Progenitor cell of endocrine pancreas (in vitro differentiated cells): ENCODE measurements around the gene EVA1C. TPM values are rescaled to one million over a fixed set of nuclear protein-coding genes. Genes with fewer than 3 reads are reported as not detected.
"Not testable (repeated sequence)": the region's sequence is repeated elsewhere in the genome, so short reads cannot be mapped to it uniquely, and the experiment has no call there.

Experiments
- DNase-seq: peaks from one replicate; pipeline ENCODE4 v3.0.0; 2021; ENCODE audit warnings: low spot score; ENCODE audit not compliant: unreplicated experiment
- H3K27ac Mint-ChIP-seq: 2 replicates; pipeline ENCODE4 v1.8.0; 2021; ENCODE audit warnings: mild to moderate bottlenecking, moderate library complexity, mixed read lengths
- H3K27me3 Mint-ChIP-seq: 2 replicates; pipeline ENCODE4 v1.8.0; 2021; ENCODE audit warnings: mixed read lengths
- H3K36me3 Mint-ChIP-seq: 2 replicates; pipeline ENCODE4 v1.8.0; 2022; ENCODE audit warnings: mixed read lengths; ENCODE audit not compliant: insufficient read depth
- H3K4me1 Mint-ChIP-seq: 2 replicates; pipeline ENCODE4 v1.8.0; 2021; ENCODE audit warnings: low read depth, mixed read lengths
- H3K4me3 Mint-ChIP-seq: 2 replicates; pipeline ENCODE4 v1.8.0; 2021; ENCODE audit warnings: low read depth, mild to moderate bottlenecking, moderate library complexity, mixed read lengths
- H3K9me3 Mint-ChIP-seq: 2 replicates; pipeline ENCODE4 v1.8.0; 2021; ENCODE audit warnings: low read depth, mixed read lengths
- total RNA-seq: library from RNA; stranded (reverse); gene quantifications from 2 replicates; pipeline ENCODE4 v1.2.1, GENCODE V29; 2021
- TF ChIP-seq, protein P1 (sequence below): fragments of 200-600 bp; sonication (generic); IDR thresholded peaks from one replicate; pipeline ENCODE4 v1.5.0; 2021; ENCODE audit warnings: antibody characterized with exemption, mild to moderate bottlenecking; ENCODE audit not compliant: unreplicated experiment

EVA1C gene
- total RNA-seq, 1 donor from 2014 or later, result not detected

GRCh38 chr21:32534113-32534512 is 121.6 kb downstream of the EVA1C start:
- Mint-ChIP-seq H3K4me3 (no peak overlapping the region), H3K9me3 (peaks cover 7% of the 10 kb centered on the region), H3K36me3 (peaks cover 1% of the 10 kb centered on the region), H3K27me3 (no peaks in the 10 kb centered on the region), H3K27ac (no peak overlapping the region), H3K4me1 (no peaks in the 10 kb centered on the region)
- DNase-seq, result no peak
- TF ChIP-seq, protein P1, sequence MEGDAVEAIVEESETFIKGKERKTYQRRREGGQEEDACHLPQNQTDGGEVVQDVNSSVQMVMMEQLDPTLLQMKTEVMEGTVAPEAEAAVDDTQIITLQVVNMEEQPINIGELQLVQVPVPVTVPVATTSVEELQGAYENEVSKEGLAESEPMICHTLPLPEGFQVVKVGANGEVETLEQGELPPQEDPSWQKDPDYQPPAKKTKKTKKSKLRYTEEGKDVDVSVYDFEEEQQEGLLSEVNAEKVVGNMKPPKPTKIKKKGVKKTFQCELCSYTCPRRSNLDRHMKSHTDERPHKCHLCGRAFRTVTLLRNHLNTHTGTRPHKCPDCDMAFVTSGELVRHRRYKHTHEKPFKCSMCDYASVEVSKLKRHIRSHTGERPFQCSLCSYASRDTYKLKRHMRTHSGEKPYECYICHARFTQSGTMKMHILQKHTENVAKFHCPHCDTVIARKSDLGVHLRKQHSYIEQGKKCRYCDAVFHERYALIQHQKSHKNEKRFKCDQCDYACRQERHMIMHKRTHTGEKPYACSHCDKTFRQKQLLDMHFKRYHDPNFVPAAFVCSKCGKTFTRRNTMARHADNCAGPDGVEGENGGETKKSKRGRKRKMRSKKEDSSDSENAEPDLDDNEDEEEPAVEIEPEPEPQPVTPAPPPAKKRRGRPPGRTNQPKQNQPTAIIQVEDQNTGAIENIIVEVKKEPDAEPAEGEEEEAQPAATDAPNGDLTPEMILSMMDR, result no peak

DNA sequence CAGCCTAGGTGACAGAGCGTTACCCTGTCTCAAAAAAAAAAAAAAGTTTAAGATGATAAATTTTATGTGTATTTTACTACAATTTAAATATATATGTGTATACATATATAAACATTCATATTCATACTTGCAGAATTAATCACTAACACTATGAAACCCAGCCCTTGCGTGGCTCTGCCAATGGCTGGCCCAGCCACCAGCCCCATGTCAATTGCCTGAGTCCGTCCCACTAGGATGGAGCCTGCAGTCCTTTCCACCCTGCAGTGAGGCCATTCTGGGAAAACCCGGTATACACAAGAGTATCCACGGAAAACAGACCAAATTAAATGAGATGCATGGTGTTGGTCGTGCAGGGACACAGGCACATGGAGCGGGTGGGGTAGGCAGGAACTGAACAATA is 123.1 kb downstream of the EVA1C start:
- no peaks in the 10 kb centered on the region for H3K27me3 Mint-ChIP-seq
- H3K9me3 Mint-ChIP-seq, result peaks cover 4% of the 10 kb centered on the region
- peaks cover 1% of the 10 kb centered on the region for H3K36me3 Mint-ChIP-seq
- no peaks in the 10 kb centered on the region for H3K4me1 Mint-ChIP-seq
- no peak overlapping the region for H3K4me3 Mint-ChIP-seq
- TF ChIP-seq, protein P1, result no peak
- no peak overlapping the region for H3K27ac Mint-ChIP-seq
- no peak for DNase-seq

GRCh38 chr21:32537569-32537881 is 125.0 kb downstream of the EVA1C start:
- Mint-ChIP-seq H3K36me3 (no peaks in the 10 kb centered on the region), H3K27ac (no peak overlapping the region), H3K9me3 (no peaks in the 10 kb centered on the region), H3K4me3 (no peak overlapping the region), H3K4me1 (no peaks in the 10 kb centered on the region), H3K27me3 (no peaks in the 10 kb centered on the region)
- TF ChIP-seq, protein P1, result no peak
- DNase-seq, result no peak

DNA sequence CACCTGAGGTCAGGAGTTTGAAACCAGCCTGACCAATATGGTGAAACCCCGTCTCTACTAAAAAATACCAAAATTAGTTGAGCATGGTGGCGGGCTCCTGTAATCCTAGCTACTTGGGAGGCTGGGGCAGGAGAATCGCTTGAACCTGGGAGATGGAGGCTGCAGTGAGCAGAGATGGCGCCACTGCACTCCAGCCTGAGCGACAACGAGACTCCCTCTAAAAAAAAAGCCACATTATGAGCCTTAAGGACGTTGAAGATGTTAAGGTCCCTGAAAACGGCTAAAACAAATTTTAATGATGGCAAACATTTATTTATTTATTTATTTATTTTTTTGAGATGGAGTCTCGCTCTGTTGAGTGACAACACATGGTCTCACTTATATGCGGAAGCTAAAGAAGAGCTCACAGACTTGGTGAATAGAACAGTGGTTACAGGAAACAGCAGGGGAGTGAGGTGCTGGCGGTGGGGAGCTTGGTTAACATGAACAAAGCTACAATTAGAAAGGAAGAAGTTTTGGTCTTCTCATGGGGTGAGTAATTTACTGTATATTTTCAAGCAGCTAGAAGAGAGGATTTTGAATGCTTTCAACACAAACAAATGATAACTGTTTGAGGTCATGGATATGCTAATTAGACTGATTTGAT is 125.8 kb downstream of the EVA1C start:
- H3K27ac Mint-ChIP-seq, result no peak overlapping the region
- no peaks in the 10 kb centered on the region for H3K36me3 Mint-ChIP-seq
- TF ChIP-seq, protein P1, result no peak
- no peaks in the 10 kb centered on the region for H3K4me1 Mint-ChIP-seq
- DNase-seq, result no peak
- H3K27me3 Mint-ChIP-seq, result no peaks in the 10 kb centered on the region
- no peak overlapping the region for H3K4me3 Mint-ChIP-seq
- no peaks in the 10 kb centered on the region for H3K9me3 Mint-ChIP-seq

DNA sequence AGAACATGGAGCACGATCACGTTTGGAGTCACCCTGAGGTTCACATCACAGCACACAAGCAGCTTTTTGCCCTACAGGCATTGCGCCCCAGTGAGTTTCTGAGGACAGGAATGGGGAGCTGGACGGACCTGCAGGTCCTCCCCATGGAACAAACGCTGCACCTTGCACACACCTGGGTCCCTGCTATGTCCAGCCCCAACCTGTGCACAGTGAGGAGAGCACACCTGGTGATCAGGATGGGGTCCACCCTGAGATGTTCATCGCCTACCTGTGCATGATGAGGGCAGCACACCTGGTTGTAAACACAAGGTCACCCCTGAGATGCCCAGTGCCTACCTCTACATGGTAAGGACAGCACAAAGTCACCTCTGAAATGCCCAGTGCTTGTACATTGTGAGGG is 126.9 kb downstream of the EVA1C start:
- TF ChIP-seq, protein P1, result no peak
- Mint-ChIP-seq H3K27me3 (no peaks in the 10 kb centered on the region), H3K27ac (no peak overlapping the region), H3K4me1 (no peaks in the 10 kb centered on the region), H3K36me3 (no peaks in the 10 kb centered on the region), H3K4me3 (no peak overlapping the region), H3K9me3 (no peaks in the 10 kb centered on the region)
- no peak for DNase-seq

DNA sequence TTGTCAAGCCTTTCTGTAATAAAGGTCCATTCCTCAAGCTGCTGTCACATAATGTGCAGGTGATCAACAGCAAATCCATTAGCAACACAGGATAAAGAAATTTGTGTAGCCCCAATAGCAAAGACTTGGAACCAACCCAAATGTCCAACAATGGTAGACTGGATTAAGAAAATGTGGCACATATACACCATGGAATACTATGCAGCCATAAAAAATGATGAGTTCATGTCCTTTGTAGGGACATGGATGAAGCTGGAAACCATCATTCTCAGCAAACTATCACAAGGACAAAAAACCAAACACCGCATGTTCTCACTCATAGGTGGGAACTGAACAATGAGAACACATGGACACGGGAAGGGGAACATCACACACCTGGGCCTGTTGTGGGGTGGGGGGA is 130.6 kb downstream of the EVA1C start:
- not testable (repeated sequence) for H3K4me3 Mint-ChIP-seq, H3K9me3 Mint-ChIP-seq, H3K27ac Mint-ChIP-seq

More for the DNA sequence above, 130.6 kb downstream of the EVA1C start:
- DNase-seq, H3K4me1 Mint-ChIP-seq, H3K36me3 Mint-ChIP-seq, H3K27me3 Mint-ChIP-seq: not testable (repeated sequence)
